ENCODE data around the gene PREX1. TPM values are rescaled to one million over a fixed set of nuclear protein-coding genes. Genes with fewer than 3 reads are reported as not detected.

PREX1 gene
- total and polyA plus RNA-seq, 2 experiments from 2014 or later: 2.4 to 10.3 TPM

- Mint-ChIP-seq H3K9me3 (no peaks in the 10 kb centered on the region), H3K4me3 (no peak overlapping the region), H3K27ac (no peak overlapping the region), H3K27me3 (ENCODE audit: insufficient read depth, low read depth, poor library complexity) (peaks cover 7% of the 10 kb centered on the region), H3K4me1 (peaks cover 11% of the 10 kb centered on the region), H3K36me3 (ENCODE audit: low read depth) (peaks cover 6% of the 10 kb centered on the region)
- DNase-seq (ENCODE audit: low spot score) (no peak), ATAC-seq (no peak)
- Histone ChIP-seq H3K79me2 (replicated peaks; ENCODE audit: insufficient read depth) (no peaks in the 10 kb centered on the region), H2AFZ (no peak overlapping the region), H3K4me3 (no peak overlapping the region), H3K27ac (ENCODE audit: low read depth) (no peak overlapping the region), H3K27me3 (ENCODE audit: insufficient read depth) (no peaks in the 10 kb centered on the region), H3F3A (replicated peaks; ENCODE audit: low read depth) (no peaks in the 10 kb centered on the region), H4K20me1 (replicated peaks; ENCODE audit: insufficient read depth) (no peaks in the 10 kb centered on the region), H3K4me2 (no peak overlapping the region), H3K4me1 (ENCODE audit: insufficient read depth) (no peaks in the 10 kb centered on the region), H3K9me2 (ENCODE audit: insufficient read depth) (no peaks in the 10 kb centered on the region), H3K36me3 (ENCODE audit: insufficient read depth) (no peaks in the 10 kb centered on the region)
- TF ChIP-seq EZH2phosphoT487 (IDR thresholded peaks at IDR 0.05; ENCODE audit: unreplicated experiment) (no peak), STAT1 (IDR thresholded peaks at IDR 0.05; ENCODE audit: unreplicated experiment) (no peak), POLR2AphosphoS5 (IDR thresholded peaks at IDR 0.05; ENCODE audit: low read depth) (no peak), JUNB (IDR thresholded peaks at IDR 0.05; ENCODE audit: unreplicated experiment) (no peak), ZNF331 (CRISPR knock-in tag; IDR thresholded peaks at IDR 0.05; ENCODE audit: low read depth) (no peak), CREB1 (CRISPR knock-in tag; IDR thresholded peaks at IDR 0.05; ENCODE audit: low read depth) (no peak), ZNF114 (CRISPR knock-in tag; IDR thresholded peaks at IDR 0.05) (no peak), NANOG (IDR thresholded peaks at IDR 0.05; ENCODE audit: borderline replicate concordance) (no peak), EZH2 (IDR thresholded peaks at IDR 0.05; ENCODE audit: low read depth, unreplicated experiment) (no peak)
- TF ChIP-seq, protein P1, sequence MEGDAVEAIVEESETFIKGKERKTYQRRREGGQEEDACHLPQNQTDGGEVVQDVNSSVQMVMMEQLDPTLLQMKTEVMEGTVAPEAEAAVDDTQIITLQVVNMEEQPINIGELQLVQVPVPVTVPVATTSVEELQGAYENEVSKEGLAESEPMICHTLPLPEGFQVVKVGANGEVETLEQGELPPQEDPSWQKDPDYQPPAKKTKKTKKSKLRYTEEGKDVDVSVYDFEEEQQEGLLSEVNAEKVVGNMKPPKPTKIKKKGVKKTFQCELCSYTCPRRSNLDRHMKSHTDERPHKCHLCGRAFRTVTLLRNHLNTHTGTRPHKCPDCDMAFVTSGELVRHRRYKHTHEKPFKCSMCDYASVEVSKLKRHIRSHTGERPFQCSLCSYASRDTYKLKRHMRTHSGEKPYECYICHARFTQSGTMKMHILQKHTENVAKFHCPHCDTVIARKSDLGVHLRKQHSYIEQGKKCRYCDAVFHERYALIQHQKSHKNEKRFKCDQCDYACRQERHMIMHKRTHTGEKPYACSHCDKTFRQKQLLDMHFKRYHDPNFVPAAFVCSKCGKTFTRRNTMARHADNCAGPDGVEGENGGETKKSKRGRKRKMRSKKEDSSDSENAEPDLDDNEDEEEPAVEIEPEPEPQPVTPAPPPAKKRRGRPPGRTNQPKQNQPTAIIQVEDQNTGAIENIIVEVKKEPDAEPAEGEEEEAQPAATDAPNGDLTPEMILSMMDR (conservative IDR thresholded peaks at IDR 0.05; ENCODE audit: low read depth in 2 of 2): no peak
- TF ChIP-seq, protein P2, sequence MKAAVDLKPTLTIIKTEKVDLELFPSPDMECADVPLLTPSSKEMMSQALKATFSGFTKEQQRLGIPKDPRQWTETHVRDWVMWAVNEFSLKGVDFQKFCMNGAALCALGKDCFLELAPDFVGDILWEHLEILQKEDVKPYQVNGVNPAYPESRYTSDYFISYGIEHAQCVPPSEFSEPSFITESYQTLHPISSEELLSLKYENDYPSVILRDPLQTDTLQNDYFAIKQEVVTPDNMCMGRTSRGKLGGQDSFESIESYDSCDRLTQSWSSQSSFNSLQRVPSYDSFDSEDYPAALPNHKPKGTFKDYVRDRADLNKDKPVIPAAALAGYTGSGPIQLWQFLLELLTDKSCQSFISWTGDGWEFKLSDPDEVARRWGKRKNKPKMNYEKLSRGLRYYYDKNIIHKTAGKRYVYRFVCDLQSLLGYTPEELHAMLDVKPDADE (IDR thresholded peaks at IDR 0.05): no peak
- TF ChIP-seq, protein P3, sequence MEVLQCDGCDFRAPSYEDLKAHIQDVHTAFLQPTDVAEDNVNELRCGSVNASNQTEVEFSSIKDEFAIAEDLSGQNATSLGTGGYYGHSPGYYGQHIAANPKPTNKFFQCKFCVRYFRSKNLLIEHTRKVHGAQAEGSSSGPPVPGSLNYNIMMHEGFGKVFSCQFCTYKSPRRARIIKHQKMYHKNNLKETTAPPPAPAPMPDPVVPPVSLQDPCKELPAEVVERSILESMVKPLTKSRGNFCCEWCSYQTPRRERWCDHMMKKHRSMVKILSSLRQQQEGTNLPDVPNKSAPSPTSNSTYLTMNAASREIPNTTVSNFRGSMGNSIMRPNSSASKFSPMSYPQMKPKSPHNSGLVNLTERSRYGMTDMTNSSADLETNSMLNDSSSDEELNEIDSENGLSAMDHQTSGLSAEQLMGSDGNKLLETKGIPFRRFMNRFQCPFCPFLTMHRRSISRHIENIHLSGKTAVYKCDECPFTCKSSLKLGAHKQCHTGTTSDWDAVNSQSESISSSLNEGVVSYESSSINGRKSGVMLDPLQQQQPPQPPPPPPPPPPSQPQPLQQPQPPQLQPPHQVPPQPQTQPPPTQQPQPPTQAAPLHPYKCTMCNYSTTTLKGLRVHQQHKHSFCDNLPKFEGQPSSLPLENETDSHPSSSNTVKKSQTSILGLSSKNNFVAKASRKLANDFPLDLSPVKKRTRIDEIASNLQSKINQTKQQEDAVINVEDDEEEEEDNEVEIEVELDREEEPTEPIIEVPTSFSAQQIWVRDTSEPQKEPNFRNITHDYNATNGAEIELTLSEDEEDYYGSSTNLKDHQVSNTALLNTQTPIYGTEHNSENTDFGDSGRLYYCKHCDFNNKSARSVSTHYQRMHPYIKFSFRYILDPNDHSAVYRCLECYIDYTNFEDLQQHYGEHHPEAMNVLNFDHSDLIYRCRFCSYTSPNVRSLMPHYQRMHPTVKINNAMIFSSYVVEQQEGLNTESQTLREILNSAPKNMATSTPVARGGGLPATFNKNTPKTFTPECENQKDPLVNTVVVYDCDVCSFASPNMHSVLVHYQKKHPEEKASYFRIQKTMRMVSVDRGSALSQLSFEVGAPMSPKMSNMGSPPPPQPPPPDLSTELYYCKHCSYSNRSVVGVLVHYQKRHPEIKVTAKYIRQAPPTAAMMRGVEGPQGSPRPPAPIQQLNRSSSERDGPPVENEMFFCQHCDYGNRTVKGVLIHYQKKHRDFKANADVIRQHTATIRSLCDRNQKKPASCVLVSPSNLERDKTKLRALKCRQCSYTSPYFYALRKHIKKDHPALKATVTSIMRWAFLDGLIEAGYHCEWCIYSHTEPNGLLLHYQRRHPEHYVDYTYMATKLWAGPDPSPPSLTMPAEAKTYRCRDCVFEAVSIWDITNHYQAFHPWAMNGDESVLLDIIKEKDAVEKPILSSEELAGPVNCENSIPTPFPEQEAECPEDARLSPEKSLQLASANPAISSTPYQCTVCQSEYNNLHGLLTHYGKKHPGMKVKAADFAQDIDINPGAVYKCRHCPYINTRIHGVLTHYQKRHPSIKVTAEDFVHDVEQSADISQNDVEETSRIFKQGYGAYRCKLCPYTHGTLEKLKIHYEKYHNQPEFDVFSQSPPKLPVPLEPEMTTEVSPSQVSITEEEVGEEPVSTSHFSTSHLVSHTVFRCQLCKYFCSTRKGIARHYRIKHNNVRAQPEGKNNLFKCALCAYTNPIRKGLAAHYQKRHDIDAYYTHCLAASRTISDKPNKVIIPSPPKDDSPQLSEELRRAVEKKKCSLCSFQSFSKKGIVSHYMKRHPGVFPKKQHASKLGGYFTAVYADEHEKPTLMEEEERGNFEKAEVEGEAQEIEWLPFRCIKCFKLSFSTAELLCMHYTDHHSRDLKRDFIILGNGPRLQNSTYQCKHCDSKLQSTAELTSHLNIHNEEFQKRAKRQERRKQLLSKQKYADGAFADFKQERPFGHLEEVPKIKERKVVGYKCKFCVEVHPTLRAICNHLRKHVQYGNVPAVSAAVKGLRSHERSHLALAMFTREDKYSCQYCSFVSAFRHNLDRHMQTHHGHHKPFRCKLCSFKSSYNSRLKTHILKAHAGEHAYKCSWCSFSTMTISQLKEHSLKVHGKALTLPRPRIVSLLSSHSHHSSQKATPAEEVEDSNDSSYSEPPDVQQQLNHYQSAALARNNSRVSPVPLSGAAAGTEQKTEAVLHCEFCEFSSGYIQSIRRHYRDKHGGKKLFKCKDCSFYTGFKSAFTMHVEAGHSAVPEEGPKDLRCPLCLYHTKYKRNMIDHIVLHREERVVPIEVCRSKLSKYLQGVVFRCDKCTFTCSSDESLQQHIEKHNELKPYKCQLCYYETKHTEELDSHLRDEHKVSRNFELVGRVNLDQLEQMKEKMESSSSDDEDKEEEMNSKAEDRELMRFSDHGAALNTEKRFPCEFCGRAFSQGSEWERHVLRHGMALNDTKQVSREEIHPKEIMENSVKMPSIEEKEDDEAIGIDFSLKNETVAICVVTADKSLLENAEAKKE (CRISPR knock-in tag; IDR thresholded peaks at IDR 0.05): no peak
- TF ChIP-seq, protein P4, sequence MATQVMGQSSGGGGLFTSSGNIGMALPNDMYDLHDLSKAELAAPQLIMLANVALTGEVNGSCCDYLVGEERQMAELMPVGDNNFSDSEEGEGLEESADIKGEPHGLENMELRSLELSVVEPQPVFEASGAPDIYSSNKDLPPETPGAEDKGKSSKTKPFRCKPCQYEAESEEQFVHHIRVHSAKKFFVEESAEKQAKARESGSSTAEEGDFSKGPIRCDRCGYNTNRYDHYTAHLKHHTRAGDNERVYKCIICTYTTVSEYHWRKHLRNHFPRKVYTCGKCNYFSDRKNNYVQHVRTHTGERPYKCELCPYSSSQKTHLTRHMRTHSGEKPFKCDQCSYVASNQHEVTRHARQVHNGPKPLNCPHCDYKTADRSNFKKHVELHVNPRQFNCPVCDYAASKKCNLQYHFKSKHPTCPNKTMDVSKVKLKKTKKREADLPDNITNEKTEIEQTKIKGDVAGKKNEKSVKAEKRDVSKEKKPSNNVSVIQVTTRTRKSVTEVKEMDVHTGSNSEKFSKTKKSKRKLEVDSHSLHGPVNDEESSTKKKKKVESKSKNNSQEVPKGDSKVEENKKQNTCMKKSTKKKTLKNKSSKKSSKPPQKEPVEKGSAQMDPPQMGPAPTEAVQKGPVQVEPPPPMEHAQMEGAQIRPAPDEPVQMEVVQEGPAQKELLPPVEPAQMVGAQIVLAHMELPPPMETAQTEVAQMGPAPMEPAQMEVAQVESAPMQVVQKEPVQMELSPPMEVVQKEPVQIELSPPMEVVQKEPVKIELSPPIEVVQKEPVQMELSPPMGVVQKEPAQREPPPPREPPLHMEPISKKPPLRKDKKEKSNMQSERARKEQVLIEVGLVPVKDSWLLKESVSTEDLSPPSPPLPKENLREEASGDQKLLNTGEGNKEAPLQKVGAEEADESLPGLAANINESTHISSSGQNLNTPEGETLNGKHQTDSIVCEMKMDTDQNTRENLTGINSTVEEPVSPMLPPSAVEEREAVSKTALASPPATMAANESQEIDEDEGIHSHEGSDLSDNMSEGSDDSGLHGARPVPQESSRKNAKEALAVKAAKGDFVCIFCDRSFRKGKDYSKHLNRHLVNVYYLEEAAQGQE (IDR thresholded peaks at IDR 0.05; ENCODE audit: unreplicated experiment): no peak
Measured at GRCh38 chr20:48732081-48732829, 95.5 kb downstream of the PREX1 start.
